Measurements from ENCODE around the gene CCDC24. TPM values are rescaled to one million over a fixed set of nuclear protein-coding genes. Genes with fewer than 3 reads are reported as not detected.
A peak's percentile ranks its signal among the peaks of the same experiment; 100 is the strongest.

Gene CCDC24
- total and polyA plus RNA-seq, 9 of the 15 experiments (the other 6 are each of a cell fraction or from before 2014, with no cell fraction given), result 0.31 to 4.5 (median 1.5) TPM

- TF ChIP-seq E2F8 (IDR thresholded peaks at IDR 0.05; ENCODE audit: low read depth, partially characterized antibody) (no peak), MCM2 (IDR thresholded peaks at IDR 0.05; ENCODE audit: low read depth) (no peak), FOXK2 (conservative IDR thresholded peaks at IDR 0.05 in 1 of 2, IDR thresholded peaks at IDR 0.05 in 1 of 2; ENCODE audit: low read depth in 2 of 2) (no peak), PHF21A (IDR thresholded peaks at IDR 0.05; ENCODE audit: borderline replicate concordance, low read depth) (peak; percentile 57; the same call in 1 of the 2 replicates), ZNF395 (CRISPR knock-in tag; IDR thresholded peaks at IDR 0.05) (peak; percentile 91), SIN3A (IDR thresholded peaks at IDR 0.05; ENCODE audit: borderline replicate concordance in 2 of 2, control insufficient read depth in 1 of 2, low read depth in 2 of 2, low read length in 2 of 2) (0 out of 4 replicates have a peak, but pooled peaks of 1 of the 2 experiments have one; percentile 17), DNMT1 (IDR thresholded peaks at IDR 0.05) (peak; percentile 55; the same call in 1 of the 2 replicates), HINFP (tag; conservative IDR thresholded peaks at IDR 0.05; ENCODE audit: low read depth) (no peak), KDM2B (CRISPR knock-in tag; IDR thresholded peaks at IDR 0.05) (peak; percentile 93), FOSL1 (tag; conservative IDR thresholded peaks at IDR 0.05) (peak; percentile 55; the same call in 1 of the 2 replicates), PHF8 (IDR thresholded peaks at IDR 0.05; ENCODE audit: borderline replicate concordance, low read length) (peak; percentile 45; the same call in 1 of the 2 replicates), ZNF12 (CRISPR knock-in tag; IDR thresholded peaks at IDR 0.05) (0 out of 2 replicates have a peak, but pooled peaks have one; percentile 22), CBFA2T3 (IDR thresholded peaks at IDR 0.05) (peak; percentile 21; the same call in 1 of the 2 replicates)
- TF ChIP-seq, protein P1, sequence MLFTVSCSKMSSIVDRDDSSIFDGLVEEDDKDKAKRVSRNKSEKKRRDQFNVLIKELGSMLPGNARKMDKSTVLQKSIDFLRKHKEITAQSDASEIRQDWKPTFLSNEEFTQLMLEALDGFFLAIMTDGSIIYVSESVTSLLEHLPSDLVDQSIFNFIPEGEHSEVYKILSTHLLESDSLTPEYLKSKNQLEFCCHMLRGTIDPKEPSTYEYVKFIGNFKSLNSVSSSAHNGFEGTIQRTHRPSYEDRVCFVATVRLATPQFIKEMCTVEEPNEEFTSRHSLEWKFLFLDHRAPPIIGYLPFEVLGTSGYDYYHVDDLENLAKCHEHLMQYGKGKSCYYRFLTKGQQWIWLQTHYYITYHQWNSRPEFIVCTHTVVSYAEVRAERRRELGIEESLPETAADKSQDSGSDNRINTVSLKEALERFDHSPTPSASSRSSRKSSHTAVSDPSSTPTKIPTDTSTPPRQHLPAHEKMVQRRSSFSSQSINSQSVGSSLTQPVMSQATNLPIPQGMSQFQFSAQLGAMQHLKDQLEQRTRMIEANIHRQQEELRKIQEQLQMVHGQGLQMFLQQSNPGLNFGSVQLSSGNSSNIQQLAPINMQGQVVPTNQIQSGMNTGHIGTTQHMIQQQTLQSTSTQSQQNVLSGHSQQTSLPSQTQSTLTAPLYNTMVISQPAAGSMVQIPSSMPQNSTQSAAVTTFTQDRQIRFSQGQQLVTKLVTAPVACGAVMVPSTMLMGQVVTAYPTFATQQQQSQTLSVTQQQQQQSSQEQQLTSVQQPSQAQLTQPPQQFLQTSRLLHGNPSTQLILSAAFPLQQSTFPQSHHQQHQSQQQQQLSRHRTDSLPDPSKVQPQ (CRISPR knock-in tag; IDR thresholded peaks at IDR 0.05; ENCODE audit: borderline replicate concordance), result no peak
- TF ChIP-seq, protein P2, sequence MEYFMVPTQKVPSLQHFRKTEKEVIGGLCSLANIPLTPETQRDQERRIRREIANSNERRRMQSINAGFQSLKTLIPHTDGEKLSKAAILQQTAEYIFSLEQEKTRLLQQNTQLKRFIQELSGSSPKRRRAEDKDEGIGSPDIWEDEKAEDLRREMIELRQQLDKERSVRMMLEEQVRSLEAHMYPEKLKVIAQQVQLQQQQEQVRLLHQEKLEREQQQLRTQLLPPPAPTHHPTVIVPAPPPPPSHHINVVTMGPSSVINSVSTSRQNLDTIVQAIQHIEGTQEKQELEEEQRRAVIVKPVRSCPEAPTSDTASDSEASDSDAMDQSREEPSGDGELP (CRISPR knock-in tag; IDR thresholded peaks at IDR 0.05; ENCODE audit: borderline replicate concordance), result peak; percentile 37; the same call in 1 of the 2 replicates
Measured at GRCh38 chr1:43978551-43979260, 12.7 kb upstream of the CCDC24 start, which contains the start of gene B4GALT2 (continued).
